ENCODE data around the gene DMBT1.

Gene DMBT1

DNA sequence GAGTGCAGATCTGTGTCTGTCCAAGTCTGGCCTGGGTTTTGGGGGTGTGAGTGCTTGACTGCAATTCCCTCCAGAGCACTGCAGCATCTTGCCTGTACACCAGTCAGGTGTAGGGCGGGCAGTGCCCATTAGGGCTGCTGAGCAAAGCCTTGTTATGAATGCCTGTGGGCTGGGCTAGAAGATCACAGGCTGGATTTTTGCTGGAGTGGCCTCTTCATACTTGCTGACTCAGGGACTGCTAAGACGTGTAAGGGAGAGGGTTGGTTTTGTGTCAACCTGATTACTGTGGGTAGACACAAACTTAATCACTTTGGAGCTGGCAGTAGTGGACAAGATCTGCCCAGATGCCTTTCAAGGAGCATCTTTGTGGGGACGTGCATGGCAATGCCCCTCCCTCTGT is 29.6 kb downstream of the DMBT1 start:
- no peak overlapping the region for H3K9ac ChIP-seq
- no peak overlapping the region for H3K4me2 ChIP-seq (ENCODE audit: low read length)
- H3K27ac ChIP-seq, result no peak overlapping the region
- no peaks in the 10 kb centered on the region for H3K9me3 ChIP-seq (ENCODE audit: control insufficient read depth, low read length)
- no peak overlapping the region for H3K4me3 ChIP-seq (ENCODE audit: low read depth, low read length)
- no peaks in the 10 kb centered on the region for H3K27me3 ChIP-seq (ENCODE audit: control insufficient read depth, insufficient read depth, low read length)
- TF ChIP-seq, protein P1, sequence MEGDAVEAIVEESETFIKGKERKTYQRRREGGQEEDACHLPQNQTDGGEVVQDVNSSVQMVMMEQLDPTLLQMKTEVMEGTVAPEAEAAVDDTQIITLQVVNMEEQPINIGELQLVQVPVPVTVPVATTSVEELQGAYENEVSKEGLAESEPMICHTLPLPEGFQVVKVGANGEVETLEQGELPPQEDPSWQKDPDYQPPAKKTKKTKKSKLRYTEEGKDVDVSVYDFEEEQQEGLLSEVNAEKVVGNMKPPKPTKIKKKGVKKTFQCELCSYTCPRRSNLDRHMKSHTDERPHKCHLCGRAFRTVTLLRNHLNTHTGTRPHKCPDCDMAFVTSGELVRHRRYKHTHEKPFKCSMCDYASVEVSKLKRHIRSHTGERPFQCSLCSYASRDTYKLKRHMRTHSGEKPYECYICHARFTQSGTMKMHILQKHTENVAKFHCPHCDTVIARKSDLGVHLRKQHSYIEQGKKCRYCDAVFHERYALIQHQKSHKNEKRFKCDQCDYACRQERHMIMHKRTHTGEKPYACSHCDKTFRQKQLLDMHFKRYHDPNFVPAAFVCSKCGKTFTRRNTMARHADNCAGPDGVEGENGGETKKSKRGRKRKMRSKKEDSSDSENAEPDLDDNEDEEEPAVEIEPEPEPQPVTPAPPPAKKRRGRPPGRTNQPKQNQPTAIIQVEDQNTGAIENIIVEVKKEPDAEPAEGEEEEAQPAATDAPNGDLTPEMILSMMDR (IDR thresholded peaks at IDR 0.05), result no peak
- H3K36me3 ChIP-seq (ENCODE audit: control insufficient read depth, insufficient read depth, low read length), result no peaks in the 10 kb centered on the region
- H2AFZ ChIP-seq, result no peak overlapping the region
- no peaks in the 10 kb centered on the region for H3K79me2 ChIP-seq
- no peaks in the 10 kb centered on the region for H3K4me1 ChIP-seq

DNA sequence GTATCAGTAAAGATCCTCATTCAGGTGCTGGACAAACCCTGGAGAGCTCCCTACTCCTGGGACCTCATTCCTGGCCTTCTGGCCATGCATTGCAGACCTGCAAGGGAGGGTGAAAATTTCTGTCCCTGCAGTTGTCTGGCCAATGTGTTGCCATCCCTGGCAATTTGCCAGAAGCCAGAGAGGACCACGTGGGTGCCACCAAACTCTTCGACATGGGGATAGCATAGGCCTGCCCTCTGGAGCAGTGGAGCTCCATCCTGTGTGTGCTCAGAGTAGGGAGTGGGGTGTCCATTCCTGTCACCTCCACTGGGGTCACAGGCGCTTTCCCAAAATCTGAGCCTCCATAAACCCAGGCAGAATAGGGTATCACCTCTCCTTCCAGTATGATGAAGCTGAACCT is 31.2 kb downstream of the DMBT1 start:
- Histone ChIP-seq H3K27ac (no peak overlapping the region), H3K9me3 (ENCODE audit: control insufficient read depth, low read length) (no peaks in the 10 kb centered on the region), H3K36me3 (ENCODE audit: control insufficient read depth, insufficient read depth, low read length) (no peaks in the 10 kb centered on the region), H3K4me3 (ENCODE audit: low read depth, low read length) (no peak overlapping the region), H3K79me2 (no peaks in the 10 kb centered on the region), H2AFZ (no peak overlapping the region), H3K27me3 (ENCODE audit: control insufficient read depth, insufficient read depth, low read length) (no peaks in the 10 kb centered on the region), H3K4me2 (ENCODE audit: low read length) (no peak overlapping the region), H3K9ac (no peak overlapping the region), H3K4me1 (no peaks in the 10 kb centered on the region)
- TF ChIP-seq, protein P1 (IDR thresholded peaks at IDR 0.05), result no peak

DNA sequence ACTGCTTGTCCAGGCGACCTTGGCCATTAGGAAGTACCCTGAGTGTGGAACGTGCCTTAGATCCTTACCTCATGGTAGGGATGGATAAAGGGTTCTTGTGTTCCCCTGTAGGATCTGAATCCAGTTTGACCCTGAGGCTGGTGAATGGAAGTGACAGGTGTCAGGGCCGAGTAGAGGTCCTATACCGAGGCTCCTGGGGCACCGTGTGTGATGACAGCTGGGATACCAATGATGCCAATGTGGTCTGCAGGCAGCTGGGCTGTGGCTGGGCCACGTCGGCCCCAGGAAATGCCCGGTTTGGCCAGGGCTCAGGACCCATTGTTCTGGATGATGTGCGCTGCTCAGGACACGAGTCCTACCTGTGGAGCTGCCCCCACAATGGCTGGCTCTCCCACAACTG is 31.6 kb downstream of the DMBT1 start:
- no peak overlapping the region for H2AFZ ChIP-seq
- no peak overlapping the region for H3K27ac ChIP-seq
- H3K9me3 ChIP-seq (ENCODE audit: control insufficient read depth, low read length), result no peaks in the 10 kb centered on the region
- H3K27me3 ChIP-seq (ENCODE audit: control insufficient read depth, insufficient read depth, low read length), result no peaks in the 10 kb centered on the region
- TF ChIP-seq, protein P1 (IDR thresholded peaks at IDR 0.05), result no peak
- no peaks in the 10 kb centered on the region for H3K36me3 ChIP-seq (ENCODE audit: control insufficient read depth, insufficient read depth, low read length)
- no peak overlapping the region for H3K9ac ChIP-seq
- no peaks in the 10 kb centered on the region for H3K79me2 ChIP-seq
- no peak overlapping the region for H3K4me2 ChIP-seq (ENCODE audit: low read length)
- no peak overlapping the region for H3K4me3 ChIP-seq (ENCODE audit: low read depth, low read length)
- no peaks in the 10 kb centered on the region for H3K4me1 ChIP-seq

DNA sequence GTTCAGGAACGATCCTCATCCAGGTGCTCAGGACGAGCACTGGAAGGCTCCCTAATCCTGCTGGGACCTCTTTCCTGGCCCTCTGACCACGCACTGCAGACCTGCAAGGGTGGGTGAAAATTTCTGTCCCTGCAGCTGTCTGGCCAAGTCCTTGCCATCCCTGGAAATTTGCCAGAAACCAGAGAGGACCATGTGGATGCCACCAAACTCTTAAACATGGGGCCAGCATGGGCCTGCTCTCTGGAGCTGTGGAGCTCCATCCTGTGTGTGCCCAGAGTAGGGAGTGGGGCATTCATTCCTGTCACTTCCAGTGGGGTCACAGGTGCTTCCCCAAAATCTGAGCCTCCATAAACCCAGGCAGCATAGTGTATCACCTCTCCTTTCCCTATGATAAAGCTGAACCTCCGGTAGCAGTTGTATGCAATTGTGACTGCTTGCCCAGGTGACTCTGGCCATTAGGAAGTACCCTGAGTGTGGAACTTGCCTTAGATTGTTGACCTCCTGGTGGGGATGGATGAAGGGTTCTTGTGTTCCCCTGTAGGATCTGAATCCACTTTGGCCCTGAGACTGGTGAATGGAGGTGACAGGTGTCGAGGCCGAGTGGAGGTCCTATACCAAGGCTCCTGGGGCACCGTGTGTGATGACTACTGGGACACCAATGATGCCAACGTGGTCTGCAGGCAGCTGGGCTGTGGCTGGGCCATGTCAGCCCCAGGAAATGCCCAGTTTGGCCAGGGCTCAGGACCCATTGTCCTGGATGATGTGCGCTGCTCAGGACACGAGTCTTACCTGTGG is 57.1 kb downstream of the DMBT1 start:
- no peak overlapping the region for H3K4me3 ChIP-seq (ENCODE audit: low read depth, low read length)
- no peaks in the 10 kb centered on the region for H3K79me2 ChIP-seq
- TF ChIP-seq, protein P1 (IDR thresholded peaks at IDR 0.05), result no peak
- H3K27me3 ChIP-seq (ENCODE audit: control insufficient read depth, insufficient read depth, low read length), result no peaks in the 10 kb centered on the region
- no peak overlapping the region for H3K9ac ChIP-seq
- no peaks in the 10 kb centered on the region for H3K4me1 ChIP-seq
- no peaks in the 10 kb centered on the region for H3K36me3 ChIP-seq (ENCODE audit: control insufficient read depth, insufficient read depth, low read length)
- no peak overlapping the region for H3K27ac ChIP-seq
- no peak overlapping the region for H2AFZ ChIP-seq
- no peaks in the 10 kb centered on the region for H3K9me3 ChIP-seq (ENCODE audit: control insufficient read depth, low read length)
- H3K4me2 ChIP-seq (ENCODE audit: low read length), result no peak overlapping the region
